ENCODE results near the gene TRIO. TPM values are rescaled to one million over a fixed set of nuclear protein-coding genes. Genes with fewer than 3 reads are reported as not detected.

The TRIO gene
- total and polyA plus RNA-seq, 7 donors, result 18.5 to 77.5 (median 35.0) TPM

DNA sequence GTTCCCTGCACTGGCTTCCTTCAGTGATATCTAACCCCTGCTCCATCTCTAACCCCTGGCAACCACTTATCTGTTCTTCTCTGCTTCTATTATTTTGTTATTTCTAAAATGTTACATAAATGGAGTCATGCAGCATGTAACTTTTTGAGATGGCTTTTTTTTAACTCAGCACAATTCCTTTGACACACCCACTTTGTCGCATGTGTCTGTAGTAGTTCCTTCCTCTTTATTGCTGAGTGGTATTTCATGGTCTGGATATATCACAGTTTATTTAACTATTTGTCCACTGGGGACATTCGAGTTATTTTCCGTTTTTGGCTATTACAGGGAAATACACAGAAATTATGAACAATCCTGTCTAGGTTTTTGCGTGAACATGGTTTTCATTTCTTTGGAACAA is 200.2 kb downstream of the TRIO start:
- DNase-seq (no peak), ATAC-seq (no peak)
- Histone ChIP-seq H3K4me3 (no peak overlapping the region), H3K27ac (no peak overlapping the region), H3K4me1 (no peaks in the 10 kb centered on the region), H3K9me3 (no peaks in the 10 kb centered on the region), H3K27me3 (ENCODE audit: insufficient read depth in 3 of 3, low read length in 2 of 3) (no peaks in the 10 kb centered on the region), H3K36me3 (ENCODE audit: insufficient read depth in 1 of 2, low read depth in 1 of 2) (peaks cover 0 to 52% of the 10 kb centered on the region in 2 donors)
- 87 to 91% (median 89%) methylated on average over 4 of the region's 4 CpGs for WGBS, 3 donors
- intact Hi-C loops (cut with DNase I), result no loop called here
- TF ChIP-seq, protein P1, sequence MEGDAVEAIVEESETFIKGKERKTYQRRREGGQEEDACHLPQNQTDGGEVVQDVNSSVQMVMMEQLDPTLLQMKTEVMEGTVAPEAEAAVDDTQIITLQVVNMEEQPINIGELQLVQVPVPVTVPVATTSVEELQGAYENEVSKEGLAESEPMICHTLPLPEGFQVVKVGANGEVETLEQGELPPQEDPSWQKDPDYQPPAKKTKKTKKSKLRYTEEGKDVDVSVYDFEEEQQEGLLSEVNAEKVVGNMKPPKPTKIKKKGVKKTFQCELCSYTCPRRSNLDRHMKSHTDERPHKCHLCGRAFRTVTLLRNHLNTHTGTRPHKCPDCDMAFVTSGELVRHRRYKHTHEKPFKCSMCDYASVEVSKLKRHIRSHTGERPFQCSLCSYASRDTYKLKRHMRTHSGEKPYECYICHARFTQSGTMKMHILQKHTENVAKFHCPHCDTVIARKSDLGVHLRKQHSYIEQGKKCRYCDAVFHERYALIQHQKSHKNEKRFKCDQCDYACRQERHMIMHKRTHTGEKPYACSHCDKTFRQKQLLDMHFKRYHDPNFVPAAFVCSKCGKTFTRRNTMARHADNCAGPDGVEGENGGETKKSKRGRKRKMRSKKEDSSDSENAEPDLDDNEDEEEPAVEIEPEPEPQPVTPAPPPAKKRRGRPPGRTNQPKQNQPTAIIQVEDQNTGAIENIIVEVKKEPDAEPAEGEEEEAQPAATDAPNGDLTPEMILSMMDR (IDR thresholded peaks at IDR 0.05), result no peak

DNA sequence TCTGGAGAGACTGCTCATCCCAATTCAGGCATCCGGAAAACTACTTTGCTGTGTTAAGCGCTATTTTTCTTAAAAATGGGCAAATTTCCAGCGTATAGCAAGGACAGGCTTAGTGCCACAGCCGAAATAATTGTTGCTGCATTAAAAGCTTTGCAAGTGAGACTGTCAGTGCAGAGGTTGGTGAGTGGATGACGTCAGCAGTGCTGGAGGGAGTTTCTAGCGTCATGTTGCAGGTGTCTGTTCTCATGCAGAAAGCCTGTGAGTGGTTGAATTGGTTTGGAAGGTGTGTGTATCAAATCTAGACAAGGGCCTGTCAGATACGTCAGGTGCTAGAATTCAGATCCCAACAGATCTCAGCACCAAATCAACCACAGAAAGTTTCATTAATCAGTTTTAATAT is 204.4 kb downstream of the TRIO start:
- Histone ChIP-seq H3K4me3 (no peak overlapping the region), H3K36me3 (ENCODE audit: insufficient read depth in 1 of 2, low read depth in 1 of 2) (peaks cover 0 to 35% of the 10 kb centered on the region in 2 donors), H3K9me3 (no peaks in the 10 kb centered on the region), H3K27me3 (ENCODE audit: insufficient read depth in 3 of 3, low read length in 2 of 3) (no peaks in the 10 kb centered on the region), H3K27ac (no peak overlapping the region), H3K4me1 (no peaks in the 10 kb centered on the region)
- 73 to 84% (median 81%) methylated on average over 7 of the region's 7 CpGs for WGBS, 3 donors
- ATAC-seq (no peak), DNase-seq (no peak)
- intact Hi-C loops (cut with DNase I), result no loop called here
- TF ChIP-seq, protein P1 (IDR thresholded peaks at IDR 0.05), result no peak

DNA sequence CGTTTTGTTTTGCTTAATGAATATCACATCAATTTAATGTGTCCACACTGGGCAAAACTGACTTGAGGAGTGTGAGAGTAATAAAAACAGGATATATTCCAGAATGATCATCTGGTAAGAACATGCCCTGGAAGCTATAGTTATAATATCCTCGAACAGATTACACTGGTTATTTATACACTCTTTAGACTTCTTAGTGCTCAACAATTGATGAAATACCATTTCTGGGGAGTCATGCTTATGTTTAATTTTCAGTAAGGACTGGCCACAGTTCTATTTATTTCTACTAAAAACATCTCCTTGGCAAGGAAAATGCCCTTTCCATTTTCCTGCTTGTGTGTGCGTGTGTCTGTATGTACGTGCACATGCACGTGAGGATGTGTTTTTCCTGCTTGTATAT is 205.0 kb downstream of the TRIO start:
- intact Hi-C loops (cut with DNase I), result no loop called here
- no peak for DNase-seq
- Histone ChIP-seq H3K27ac (no peak overlapping the region), H3K9me3 (no peaks in the 10 kb centered on the region), H3K4me1 (no peaks in the 10 kb centered on the region), H3K27me3 (ENCODE audit: insufficient read depth in 3 of 3, low read length in 2 of 3) (no peaks in the 10 kb centered on the region), H3K36me3 (ENCODE audit: insufficient read depth in 1 of 2, low read depth in 1 of 2) (peaks cover 0 to 34% of the 10 kb centered on the region in 2 donors), H3K4me3 (no peak overlapping the region)
- WGBS, 3 donors, result 79 to 82% (median 80%) methylated on average over 5 of the region's 5 CpGs
- TF ChIP-seq, protein P1 (IDR thresholded peaks at IDR 0.05), result no peak
- no peak for ATAC-seq

DNA sequence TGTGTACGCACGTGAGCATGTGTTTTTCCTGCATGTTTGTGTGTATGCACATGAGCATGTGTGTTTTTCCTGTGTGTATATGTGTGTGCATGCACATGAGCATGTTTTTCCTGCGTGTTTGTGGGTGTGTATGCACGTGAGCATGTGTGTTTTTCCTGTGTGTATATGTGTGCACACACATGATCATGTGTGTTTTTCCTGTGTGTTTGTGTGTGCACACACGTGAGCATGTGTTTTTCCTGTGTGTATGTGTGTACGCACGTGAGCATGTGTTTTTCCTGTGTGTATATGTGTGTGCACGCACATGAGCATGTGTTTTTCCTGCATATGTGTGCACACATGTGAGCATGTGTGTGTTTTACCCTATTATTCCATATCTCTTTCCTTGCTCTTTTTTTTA is 205.9 kb downstream of the TRIO start:
- Histone ChIP-seq H3K27ac (no peak overlapping the region), H3K27me3 (ENCODE audit: insufficient read depth in 3 of 3, low read length in 2 of 3) (no peaks in the 10 kb centered on the region), H3K4me3 (no peak overlapping the region), H3K4me1 (no peaks in the 10 kb centered on the region), H3K36me3 (ENCODE audit: insufficient read depth in 1 of 2, low read depth in 1 of 2) (peaks cover 0 to 27% of the 10 kb centered on the region in 2 donors), H3K9me3 (no peaks in the 10 kb centered on the region)
- DNase-seq (no peak), ATAC-seq (no peak)
- TF ChIP-seq, protein P1 (IDR thresholded peaks at IDR 0.05), result no peak
- intact Hi-C loops (cut with DNase I), result no loop called here
- 92 to 96% (median 93%) methylated on average over 8 of the region's 8 CpGs for WGBS, 3 donors

DNA sequence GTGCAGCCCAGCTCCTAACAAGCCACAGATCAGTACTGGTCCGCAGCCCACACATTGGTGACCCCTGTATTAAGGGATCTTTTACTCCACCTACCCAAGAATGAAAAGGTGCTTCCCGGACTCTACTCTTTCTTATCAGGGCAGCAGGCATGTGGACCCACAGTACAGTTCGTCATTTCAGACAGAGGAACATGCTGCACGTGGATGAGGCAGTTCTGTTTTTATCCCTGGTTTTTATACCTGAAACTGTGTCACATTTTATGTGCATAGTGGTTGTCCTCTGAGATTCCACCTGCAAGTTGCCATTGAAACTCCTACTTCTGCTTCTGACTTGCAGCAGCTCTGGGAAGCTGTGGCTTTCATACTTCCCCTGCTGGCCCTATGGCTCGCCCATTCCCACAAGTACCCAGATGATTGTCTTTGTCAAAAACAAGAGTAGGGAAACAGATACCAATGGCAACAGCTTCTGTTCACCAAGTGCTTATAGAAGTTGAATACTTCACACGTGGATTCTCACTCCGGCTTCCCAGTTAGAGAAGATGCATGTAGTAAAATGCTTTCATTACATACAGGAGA is 208.0 kb downstream of the TRIO start:
- TF ChIP-seq, protein P1 (IDR thresholded peaks at IDR 0.05), result no peak
- Histone ChIP-seq H3K4me3 (no peak overlapping the region), H3K9me3 (no peaks in the 10 kb centered on the region), H3K27ac (no peak overlapping the region), H3K27me3 (ENCODE audit: insufficient read depth in 3 of 3, low read length in 2 of 3) (no peaks in the 10 kb centered on the region), H3K4me1 (peaks cover 9% of the 10 kb centered on the region), H3K36me3 (ENCODE audit: insufficient read depth in 1 of 2, low read depth in 1 of 2) (peaks cover 0 to 25% of the 10 kb centered on the region in 2 donors)
- intact Hi-C loops (cut with DNase I), result loop anchor here (5.0 to 10.0 kb wide), 2 partner anchors 364 to 366 kb away; no protein-coding TSS in a partner anchor
- WGBS, 3 donors, result 81 to 83% (median 82%) methylated on average over 7 of the region's 7 CpGs
- ATAC-seq (no peak), DNase-seq (no peak)

Measured in psoas muscle (tissue), 8 donors.